Sigmoid colon (tissue), 4 donors: Measurements from ENCODE around the gene WNT9A.

ENCODE experiments used
- CTCF ChIP-seq, 4 experiments: fragments of 450-650 bp in 3 of 4; fragments of 200-600 bp in 1 of 4; IDR thresholded peaks; one replicate each; pipeline ENCODE4 v1.5.1; 2016 to 2019; ENCODE audit warnings: antibody characterized with exemption in 4 of 4, mild to moderate bottlenecking in 3 of 4, moderate library complexity in 2 of 4
- EP300 ChIP-seq, 4 donors: sonication (generic); formaldehyde crosslinking; IDR thresholded peaks; one replicate each; pipeline ENCODE4 v1.6.1; 2017; ENCODE audit warnings: antibody characterized with exemption in 4 of 4
- POLR2A ChIP-seq, 2 donors: fragments of 450-650 bp; IDR thresholded peaks; one replicate each; pipeline ENCODE4 v1.6.1; 2016; ENCODE audit warnings: antibody characterized with exemption in 2 of 2, mild to moderate bottlenecking in 2 of 2, moderate library complexity in 2 of 2
- POLR2AphosphoS5 ChIP-seq, 4 donors: sonication (generic); formaldehyde crosslinking; IDR thresholded peaks; one replicate each; pipeline ENCODE4 v1.6.1; 2017; ENCODE audit warnings: antibody characterized with exemption in 4 of 4

GRCh38 chr1:227924833-227925574 is 22.7 kb downstream of the WNT9A start:
- no peak for TF ChIP-seq CTCF (IDR thresholded peaks at IDR 0.05)
- TF ChIP-seq POLR2A (IDR thresholded peaks at IDR 0.05): no peak
- no peak for TF ChIP-seq POLR2AphosphoS5 (IDR thresholded peaks at IDR 0.05)
- no peak for TF ChIP-seq EP300 (IDR thresholded peaks at IDR 0.05)
